GM12874 (cell line): ENCODE results near the gene DEPDC5.

Source experiments
- CTCF ChIP-seq: IDR thresholded peaks from 2 replicates; pipeline ENCODE4 v1.5.1; 2011; ENCODE audit warnings: low read depth, mild to moderate bottlenecking, control low read depth, low read length, moderate library complexity; ENCODE audit not compliant: insufficient read depth

DEPDC5 gene

GRCh38 chr22:31850135-31850534 lies 96.3 kb downstream of the DEPDC5 start:
- TF ChIP-seq CTCF, result no peak

GRCh38 chr22:31852691-31853421 lies 99.0 kb downstream of the DEPDC5 start:
- no peak for TF ChIP-seq CTCF

GRCh38 chr22:31853736-31854495 lies 100.1 kb downstream of the DEPDC5 start:
- no peak for TF ChIP-seq CTCF

GRCh38 chr22:31857247-31857646 lies 103.4 kb downstream of the DEPDC5 start:
- TF ChIP-seq CTCF, result no peak

GRCh38 chr22:31861226-31861840 lies 107.5 kb downstream of the DEPDC5 start:
- no peak for TF ChIP-seq CTCF

GRCh38 chr22:31866918-31867317 lies 113.1 kb downstream of the DEPDC5 start:
- no peak for TF ChIP-seq CTCF

GRCh38 chr22:31867386-31868153 lies 113.8 kb downstream of the DEPDC5 start:
- no peak for TF ChIP-seq CTCF
